AG04450 (cell line): Measurements from ENCODE around the gene GNGT2. TPM values are rescaled to one million over a fixed set of nuclear protein-coding genes. Genes with fewer than 3 reads are reported as not detected.

Experiments
- CTCF ChIA-PET: fragments of 300-600, 350-600 bp; formaldehyde crosslinking; extraction: SDS; loops from one replicate; lab custom pipeline; 2022; ENCODE audit warnings: antibody characterized with exemption, inconsistent platforms; lab: Charles Lee
- POLR2A ChIA-PET: fragments of 350-600 bp; formaldehyde crosslinking; extraction: SDS; loops from one replicate; lab custom pipeline; 2021; ENCODE audit warnings: antibody characterized with exemption, inconsistent platforms; lab: Yijun Ruan, JAX
- DNase-seq: peaks from one replicate; pipeline ENCODE4 v3.0.0-alpha.2; 2011; ENCODE audit warnings: low read depth, low spot score
- H3K27ac ChIP-seq: one replicate; pipeline ENCODE4 v1.5.1; 2012; ENCODE audit warnings: low read depth, low read length, control low read depth
- H3K27me3 ChIP-seq: one replicate; pipeline ENCODE4 v1.6.0; 2012; ENCODE audit warnings: low read length; ENCODE audit not compliant: control insufficient read depth, insufficient read depth
- H3K4me3 ChIP-seq: 2 replicates; pipeline ENCODE4 v1.5.1; 2011; ENCODE audit warnings: mild to moderate bottlenecking, low read depth, low read length, control low read depth
- H3K9me3 ChIP-seq: 2 replicates; pipeline ENCODE4 v1.5.1; 2012; ENCODE audit warnings: low read length; ENCODE audit not compliant: control insufficient read depth, insufficient read depth
- polyA plus RNA-seq: library from polyadenylated mRNA; depleted of rRNA; stranded (reverse); fragments of >200 nt; gene quantifications from 2 replicates; pipeline ENCODE4 v1.2.3, GENCODE V29; 2011
- TF ChIP-seq, protein P1 (sequence below): IDR thresholded peaks from 2 replicates; pipeline ENCODE4 v1.5.1; 2011; ENCODE audit warnings: low read depth, low read length, control low read depth, inconsistent platforms

The GNGT2 gene
- polyA plus RNA-seq, 1 experiment: 0.16 TPM

DNA sequence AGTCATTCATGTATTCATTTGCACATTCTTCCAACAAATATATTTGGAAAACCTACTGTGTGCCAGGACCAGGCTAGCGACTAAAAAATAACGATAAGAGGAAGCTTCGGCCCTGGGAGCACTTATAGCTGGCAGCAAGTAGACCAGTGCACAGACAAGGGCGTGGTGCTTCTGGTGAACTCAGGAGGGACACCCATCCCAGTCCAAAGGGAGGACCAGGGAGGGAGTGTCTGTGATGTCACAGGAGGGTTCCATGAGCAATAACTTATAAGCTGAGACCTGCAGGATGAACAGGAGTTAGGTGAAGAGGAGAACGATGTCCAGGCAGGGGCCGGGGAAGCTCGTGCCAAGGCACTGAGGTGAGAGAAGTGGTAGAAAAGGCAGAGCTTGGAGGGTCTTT is 37.6 kb upstream of the GNGT2 start:
- DNase-seq: no peak
- H3K27ac ChIP-seq: no peak overlapping the region
- H3K27me3 ChIP-seq: peaks cover 27% of the 10 kb centered on the region
- TF ChIP-seq, protein P1, sequence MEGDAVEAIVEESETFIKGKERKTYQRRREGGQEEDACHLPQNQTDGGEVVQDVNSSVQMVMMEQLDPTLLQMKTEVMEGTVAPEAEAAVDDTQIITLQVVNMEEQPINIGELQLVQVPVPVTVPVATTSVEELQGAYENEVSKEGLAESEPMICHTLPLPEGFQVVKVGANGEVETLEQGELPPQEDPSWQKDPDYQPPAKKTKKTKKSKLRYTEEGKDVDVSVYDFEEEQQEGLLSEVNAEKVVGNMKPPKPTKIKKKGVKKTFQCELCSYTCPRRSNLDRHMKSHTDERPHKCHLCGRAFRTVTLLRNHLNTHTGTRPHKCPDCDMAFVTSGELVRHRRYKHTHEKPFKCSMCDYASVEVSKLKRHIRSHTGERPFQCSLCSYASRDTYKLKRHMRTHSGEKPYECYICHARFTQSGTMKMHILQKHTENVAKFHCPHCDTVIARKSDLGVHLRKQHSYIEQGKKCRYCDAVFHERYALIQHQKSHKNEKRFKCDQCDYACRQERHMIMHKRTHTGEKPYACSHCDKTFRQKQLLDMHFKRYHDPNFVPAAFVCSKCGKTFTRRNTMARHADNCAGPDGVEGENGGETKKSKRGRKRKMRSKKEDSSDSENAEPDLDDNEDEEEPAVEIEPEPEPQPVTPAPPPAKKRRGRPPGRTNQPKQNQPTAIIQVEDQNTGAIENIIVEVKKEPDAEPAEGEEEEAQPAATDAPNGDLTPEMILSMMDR: no peak
- H3K4me3 ChIP-seq: no peak overlapping the region
- ChIA-PET CTCF (interaction anchor here (2.2 kb wide), 1 partner anchor 20 kb away, joined by 4 read pairs; no protein-coding TSS in a partner anchor), POLR2A (no interaction called here)
- H3K9me3 ChIP-seq: no peaks in the 10 kb centered on the region

GRCh38 chr17:49244839-49245238 is 34.5 kb upstream of the GNGT2 start:
- ChIA-PET POLR2A (no interaction called here), CTCF (no interaction called here)

GRCh38 chr17:49242813-49243212 is 32.4 kb upstream of the GNGT2 start:
- CTCF ChIA-PET: no interaction called here
- Histone ChIP-seq H3K9me3 (no peaks in the 10 kb centered on the region), H3K4me3 (no peak overlapping the region), H3K27ac (no peak overlapping the region), H3K27me3 (peaks cover 19% of the 10 kb centered on the region)
- TF ChIP-seq, protein P1: no peak
- DNase-seq: no peak
- POLR2A ChIA-PET: interaction anchor here (0.7 kb wide), 1 partner anchor 57 kb away, joined by 3 read pairs; no protein-coding TSS in a partner anchor

More at GRCh38 chr17:49244839-49245238, 34.5 kb upstream of the GNGT2 start:
- H3K9me3 ChIP-seq: no peaks in the 10 kb centered on the region
- DNase-seq: no peak
- H3K4me3 ChIP-seq: no peak overlapping the region
- H3K27ac ChIP-seq: no peak overlapping the region
- H3K27me3 ChIP-seq: peaks cover 30% of the 10 kb centered on the region
- TF ChIP-seq, protein P1: no peak

GRCh38 chr17:49241692-49242397 is 31.5 kb upstream of the GNGT2 start:
- no peak overlapping the region for H3K27ac ChIP-seq
- POLR2A ChIA-PET: no interaction called here
- H3K4me3 ChIP-seq: no peak overlapping the region
- TF ChIP-seq, protein P1: no peak
- peaks cover 22% of the 10 kb centered on the region for H3K27me3 ChIP-seq
- CTCF ChIA-PET: interaction anchor here (1.7 to 2.5 kb wide), 2 partner anchors 14 to 49 kb away, joined by 5 to 10 read pairs; no protein-coding TSS in a partner anchor
- H3K9me3 ChIP-seq: no peaks in the 10 kb centered on the region
- DNase-seq: no peak

DNA sequence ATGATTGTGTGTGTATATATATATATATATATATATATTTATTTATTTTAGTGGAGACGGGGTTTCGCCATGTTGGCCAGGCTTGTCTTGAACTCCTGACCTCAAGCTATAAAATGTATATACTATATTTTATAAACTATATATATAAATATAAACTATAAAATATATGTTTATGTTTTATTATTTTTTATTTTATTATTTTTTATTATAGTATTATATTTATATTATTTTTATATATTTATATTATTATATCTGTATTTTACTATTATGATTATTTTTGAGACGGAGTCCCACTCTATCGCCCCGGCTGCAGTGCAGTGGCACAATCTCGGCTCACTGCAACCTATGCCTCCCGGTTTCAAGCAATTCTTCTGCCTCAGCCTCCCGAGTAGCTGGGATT is 30.7 kb upstream of the GNGT2 start:
- H3K27me3 ChIP-seq: peaks cover 21% of the 10 kb centered on the region
- ChIA-PET POLR2A (no interaction called here), CTCF (interaction anchor here (0.5 to 2.5 kb wide), 5 partner anchors 11 to 546 kb away, joined by 3 to 10 read pairs (median 6); no protein-coding TSS in a partner anchor)
- H3K9me3 ChIP-seq: no peaks in the 10 kb centered on the region
- no peak for DNase-seq
- TF ChIP-seq, protein P1: no peak
- no peak overlapping the region for H3K27ac ChIP-seq
- no peak overlapping the region for H3K4me3 ChIP-seq
